Left lobe of liver (tissue), 2 donors: Measurements from ENCODE around the gene TRNT1. TPM values are rescaled to one million over a fixed set of nuclear protein-coding genes. Genes with fewer than 3 reads are reported as not detected.

ENCODE experiments used
- ATAC-seq: fragments of 200-7000 bp; cut with Tn5 transposase; one replicate; pipeline ENCODE4 v1.9.1; 2020; ENCODE audit warnings: mild to moderate bottlenecking, moderate library complexity
- DNase-seq: peaks from one replicate; pipeline ENCODE4 v3.0.0-alpha.2; 2020; ENCODE audit warnings: low spot score
- total RNA-seq: library from RNA; stranded (reverse); gene quantifications from one replicate; pipeline ENCODE4 v1.2.1, GENCODE V29; 2021
- donor health status: DM: no; HTN: no; CAD: no; lungs with moderate emphysema.
- donor health status: DM: no; HTN: yes; CAD: no.

TRNT1 gene
- total RNA-seq, 1 donor from 2014 or later = 8.0 TPM

GRCh38 chr3:3177861-3178497 is 51.2 kb downstream of the TRNT1 start:
- no peak for ATAC-seq
- no peak for DNase-seq

- DNase-seq = no peak
- no peak for ATAC-seq
These were observed 52.0 kb downstream of the TRNT1 start for GRCh38 chr3:3178498-3179328.

DNA sequence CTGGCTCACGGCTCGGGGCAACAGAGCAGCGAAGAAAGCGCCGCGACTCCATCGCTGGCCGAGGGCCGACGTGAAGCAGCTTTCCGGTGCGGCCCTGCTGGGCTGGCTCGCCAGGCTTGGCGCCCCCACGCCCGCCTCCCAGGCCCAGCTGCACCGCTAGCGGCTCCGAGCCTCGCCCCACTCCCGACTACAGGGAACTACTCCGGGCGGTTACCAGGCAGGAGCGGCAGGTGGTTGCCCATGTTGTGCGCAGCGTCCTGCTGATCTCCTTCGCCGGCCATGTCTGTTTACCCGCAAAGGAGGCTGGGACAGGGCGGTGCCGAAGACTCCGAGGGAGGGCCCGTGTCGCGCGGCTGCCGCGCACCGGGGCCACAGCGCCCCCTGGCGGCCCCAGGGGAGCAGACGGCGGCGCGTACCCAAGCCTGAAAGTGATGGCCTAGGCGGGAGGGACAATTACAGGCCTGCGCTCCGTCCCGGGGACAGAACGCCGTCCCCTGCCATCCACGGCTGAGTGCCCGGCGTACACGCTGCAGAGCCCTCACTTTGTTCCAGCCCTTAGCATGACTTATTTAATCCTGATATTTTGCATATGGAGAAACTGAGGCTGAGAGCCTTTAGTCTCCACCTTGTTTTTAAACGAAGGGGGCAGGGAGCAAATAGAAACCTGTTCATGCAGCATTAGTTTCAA is 52.8 kb downstream of the TRNT1 start, which contains the start of gene CRBN:
CRBN (minus strand) TSS at position 285 of the 688 bp plus-strand sequence; CDS start at position 281, 4 bp downstream.
- DNase-seq = peak; percentile 93
- ATAC-seq = peak; percentile 100

- ATAC-seq = no peak
- no peak for DNase-seq
These were observed 53.7 kb downstream of the TRNT1 start for GRCh38 chr3:3180456-3180855.

- DNase-seq (no peak), ATAC-seq (no peak)
These were observed 58.1 kb downstream of the TRNT1 start for GRCh38 chr3:3184876-3185275.

DNA sequence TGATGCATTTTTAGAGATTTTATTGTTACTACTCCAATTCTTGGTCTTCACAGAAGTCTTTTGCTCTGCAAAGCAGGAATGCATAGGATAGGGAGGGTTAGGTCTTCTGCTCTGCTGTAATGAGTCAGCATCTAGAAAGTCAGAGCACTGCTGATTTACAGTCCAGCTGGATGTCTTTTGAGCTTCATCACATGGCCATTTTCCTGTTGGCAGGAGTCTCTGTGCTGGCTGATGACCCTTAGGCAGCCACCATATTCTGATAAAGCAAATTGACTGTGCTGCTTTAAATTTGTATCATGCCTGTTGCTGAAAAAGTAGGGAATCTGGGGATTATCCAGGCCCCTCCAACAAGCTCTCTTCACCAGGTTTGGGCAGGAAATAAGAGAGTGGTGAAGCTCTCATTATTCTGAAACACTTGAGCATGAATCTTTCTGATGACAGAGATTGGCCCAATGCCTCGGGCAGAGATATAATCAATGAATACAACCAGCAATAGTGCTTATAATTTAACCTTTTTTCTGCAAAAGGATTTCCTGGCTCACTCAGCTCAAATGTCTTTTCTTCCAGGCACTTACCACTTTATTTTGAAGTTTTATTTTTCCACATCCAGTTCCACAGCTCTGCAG is 62.5 kb downstream of the TRNT1 start:
- DNase-seq (no peak), ATAC-seq (peak; percentile 30)

DNA sequence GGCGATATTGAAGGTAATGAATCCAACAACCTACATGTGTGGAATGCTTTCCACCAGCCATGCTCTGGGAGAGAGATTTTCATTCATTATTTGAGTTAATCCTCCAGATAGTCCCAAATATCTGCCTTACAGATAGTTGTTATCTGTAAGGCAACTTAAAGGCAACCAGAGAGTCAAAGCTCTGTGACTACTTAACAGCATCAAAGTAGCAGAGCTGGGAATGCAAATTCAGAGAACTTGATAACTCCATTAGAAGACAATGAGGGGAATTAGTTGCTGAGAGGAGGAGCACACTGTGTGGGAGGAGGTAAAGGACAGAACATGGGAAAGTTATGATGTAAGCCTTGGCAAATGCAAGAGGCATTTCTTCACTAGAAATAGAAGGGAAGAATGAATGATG is 63.2 kb downstream of the TRNT1 start:
- ATAC-seq (no peak), DNase-seq (no peak)

GRCh38 chr3:3191675-3192285 is 65.0 kb downstream of the TRNT1 start:
- DNase-seq (no peak), ATAC-seq (no peak)

- DNase-seq = no peak
- no peak for ATAC-seq
These were observed 65.5 kb downstream of the TRNT1 start for GRCh38 chr3:3192286-3192675.

DNA sequence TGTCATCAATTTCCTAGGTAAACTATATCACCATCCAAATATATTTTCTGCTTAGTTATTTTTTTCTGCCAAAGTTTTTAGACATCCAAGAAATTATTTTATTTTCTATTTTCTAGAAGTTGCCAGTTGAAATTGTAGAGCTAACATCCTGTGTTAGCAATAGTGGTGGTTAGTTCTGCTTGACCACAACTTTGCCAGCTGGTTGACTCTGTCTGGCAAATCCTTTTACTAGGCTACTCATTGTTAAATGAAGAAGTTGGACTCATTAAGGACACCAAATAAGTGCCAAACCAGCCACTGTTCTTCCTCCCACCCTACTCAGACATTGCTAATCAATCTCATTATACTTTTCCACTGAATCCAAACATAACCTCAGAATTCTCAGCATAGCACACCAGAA is 68.1 kb downstream of the TRNT1 start:
- DNase-seq = no peak

GRCh38 chr3:3196148-3196861 is 69.6 kb downstream of the TRNT1 start:
- no peak for DNase-seq
- ATAC-seq = peak; percentile 58

More for the DNA sequence above, 68.1 kb downstream of the TRNT1 start:
- no peak for ATAC-seq

Other genes starting within 250 kb of the TRNT1 start
- gene IL5RA, start 16.6 kb upstream of the TRNT1 start, total RNA-seq = not detected
- 20.4 TPM for gene CRBN, start 52.8 kb downstream of the TRNT1 start, total RNA-seq